ENCODE results near the gene LRP1. TPM values are rescaled to one million over a fixed set of nuclear protein-coding genes. Genes with fewer than 3 reads are reported as not detected.

The LRP1 gene
- total RNA-seq, 3 donors from 2014 or later (not counting 1 experiment from before 2014, with no cell fraction given): 6.7 to 13.1 (median 9.5) TPM

GRCh38 chr12:57154076-57154475 is 25.8 kb downstream of the LRP1 start:
- no peak for ATAC-seq

GRCh38 chr12:57154804-57155434 is 26.6 kb downstream of the LRP1 start:
- no peaks in the 10 kb centered on the region for H3K9me3 ChIP-seq (ENCODE audit: control insufficient read depth, insufficient read depth, low read length)
- whole genome bisulfite sequencing (ENCODE audit: insufficient coverage): 70% methylated on average over 4 of the region's 5 CpGs
- no peaks in the 10 kb centered on the region for H3K36me3 ChIP-seq (ENCODE audit: control insufficient read depth, insufficient read depth, low read length)
- ATAC-seq: no peak
- Mint-ChIP-seq H3K36me3 (no peaks in the 10 kb centered on the region), H3K4me1 (peaks cover 20 to 27% of the 10 kb centered on the region in 2 donors), H3K9me3 (no peaks in the 10 kb centered on the region), H3K27ac (no peak overlapping the region), H3K27me3 (ENCODE audit: low read depth in 2 of 2) (no peaks in the 10 kb centered on the region), H3K4me3 (no peak overlapping the region)
- peaks cover 56% of the 10 kb centered on the region for H3K4me1 ChIP-seq (ENCODE audit: control insufficient read depth, insufficient read depth, low read length)
- TF ChIP-seq CTCF (IDR thresholded peaks at IDR 0.05): no peak
- intact Hi-C loops (cut with micrococcal nuclease): no loop called here
- H3K27me3 ChIP-seq (ENCODE audit: control insufficient read depth, insufficient read depth, low read length): no peaks in the 10 kb centered on the region
- DNase-seq: no peak
- H3K27ac ChIP-seq (ENCODE audit: low read length): no peak overlapping the region
- no peak overlapping the region for H3K4me3 ChIP-seq (ENCODE audit: low read length)

More at GRCh38 chr12:57154076-57154475, 25.8 kb downstream of the LRP1 start:
- no peak for TF ChIP-seq CTCF (IDR thresholded peaks at IDR 0.05)
- 95% methylated on average over 5 of the region's 6 CpGs for WGBS (ENCODE audit: insufficient coverage)
- peaks cover 20 to 27% of the 10 kb centered on the region in 2 donors for H3K4me1 Mint-ChIP-seq
- H3K36me3 Mint-ChIP-seq: no peaks in the 10 kb centered on the region
- Histone ChIP-seq H3K9me3 (ENCODE audit: control insufficient read depth, insufficient read depth, low read length) (no peaks in the 10 kb centered on the region), H3K4me3 (ENCODE audit: low read length) (no peak overlapping the region), H3K27me3 (ENCODE audit: control insufficient read depth, insufficient read depth, low read length) (no peaks in the 10 kb centered on the region), H3K27ac (ENCODE audit: low read length) (no peak overlapping the region), H3K4me1 (ENCODE audit: control insufficient read depth, insufficient read depth, low read length) (peaks cover 49% of the 10 kb centered on the region), H3K36me3 (ENCODE audit: control insufficient read depth, insufficient read depth, low read length) (no peaks in the 10 kb centered on the region)
- no peak overlapping the region for H3K27ac Mint-ChIP-seq
- intact Hi-C loops (cut with micrococcal nuclease): no loop called here
- H3K9me3 Mint-ChIP-seq: no peaks in the 10 kb centered on the region
- H3K4me3 Mint-ChIP-seq: no peak overlapping the region
- H3K27me3 Mint-ChIP-seq (ENCODE audit: low read depth in 2 of 2): no peaks in the 10 kb centered on the region
- DNase-seq: no peak

GRCh38 chr12:57156701-57157403 is 28.6 kb downstream of the LRP1 start:
- 51% methylated on average over 16 of the region's 16 CpGs for WGBS (ENCODE audit: insufficient coverage)
- Histone ChIP-seq H3K27me3 (ENCODE audit: control insufficient read depth, insufficient read depth, low read length) (no peaks in the 10 kb centered on the region), H3K9me3 (ENCODE audit: control insufficient read depth, insufficient read depth, low read length) (no peaks in the 10 kb centered on the region), H3K36me3 (ENCODE audit: control insufficient read depth, insufficient read depth, low read length) (no peaks in the 10 kb centered on the region), H3K27ac (ENCODE audit: low read length) (no peak overlapping the region), H3K4me1 (ENCODE audit: control insufficient read depth, insufficient read depth, low read length) (peaks cover 54% of the 10 kb centered on the region), H3K4me3 (ENCODE audit: low read length) (no peak overlapping the region)
- H3K36me3 Mint-ChIP-seq: no peaks in the 10 kb centered on the region
- H3K27ac Mint-ChIP-seq: no peak overlapping the region
- DNase-seq (no peak), ATAC-seq (peak in 1 of 3 donors; percentile 38)
- intact Hi-C loops (cut with micrococcal nuclease): no loop called here
- peak overlapping the region; percentile 61 for H3K4me3 Mint-ChIP-seq
- no peaks in the 10 kb centered on the region for H3K27me3 Mint-ChIP-seq (ENCODE audit: low read depth in 2 of 2)
- TF ChIP-seq CTCF (IDR thresholded peaks at IDR 0.05): no peak
- peaks cover 20 to 31% of the 10 kb centered on the region in 2 donors for H3K4me1 Mint-ChIP-seq
- H3K9me3 Mint-ChIP-seq: no peaks in the 10 kb centered on the region
